ENCODE measurements around the gene NT5C1A. TPM values are rescaled to one million over a fixed set of nuclear protein-coding genes. Genes with fewer than 3 reads are reported as not detected.
A peak's percentile ranks its signal among the peaks of the same experiment; 100 is the strongest.

Gene NT5C1A
- total RNA-seq, 1 experiment from 2014 or later, result not detected

GRCh38 chr1:39699419-39699818 is 27.5 kb upstream of the NT5C1A start:
- H3K27ac Mint-ChIP-seq, result no peak overlapping the region

More at GRCh38 chr1:39699419-39699818, 27.5 kb upstream of the NT5C1A start:
- H3K27me3 ChIP-seq (ENCODE audit: insufficient read depth, low read length), result peaks cover 51% of the 10 kb centered on the region
- H3K14ac ChIP-seq (ENCODE audit: insufficient read depth, low read length), result no peak overlapping the region
- H3K23ac ChIP-seq (ENCODE audit: insufficient read length, low read depth, low read length), result no peak overlapping the region
- H3K18ac ChIP-seq (ENCODE audit: insufficient read length, low read depth, low read length), result no peak overlapping the region
- no peak overlapping the region for H3T11ph ChIP-seq (ENCODE audit: low read length)
- no peak overlapping the region for H3K27ac ChIP-seq (ENCODE audit: insufficient read length, low read depth, low read length)
- H2AK5ac ChIP-seq (ENCODE audit: insufficient read length, low read length), result no peak overlapping the region
- no peaks in the 10 kb centered on the region for H3K23me2 ChIP-seq (ENCODE audit: insufficient read length, low read depth, low read length, poor library complexity, severe bottlenecking)
- H3K79me2 ChIP-seq (ENCODE audit: insufficient read depth, low read length), result no peaks in the 10 kb centered on the region
- H3K9ac ChIP-seq (ENCODE audit: extremely low read depth, insufficient read length, low read length), result no peak overlapping the region
- H3K4ac ChIP-seq (ENCODE audit: low read depth, low read length), result no peak overlapping the region
- no peaks in the 10 kb centered on the region for H4K20me1 ChIP-seq (ENCODE audit: control insufficient read depth, insufficient read depth, insufficient read length)
- no peak overlapping the region for H3K4me2 ChIP-seq (ENCODE audit: insufficient read depth, insufficient read length, low read length)
- no peak overlapping the region for H2BK12ac ChIP-seq (ENCODE audit: insufficient read length, low read depth, low read length)
- no peak overlapping the region for H2BK15ac ChIP-seq (ENCODE audit: low read depth, low read length)
- no peaks in the 10 kb centered on the region for H3K36me3 Mint-ChIP-seq (ENCODE audit: insufficient read depth in 1 of 3, low read depth in 3 of 3)
- peaks cover 99% of the 10 kb centered on the region for H3K27me3 Mint-ChIP-seq (ENCODE audit: low read depth)
- no peak overlapping the region for H4K5ac ChIP-seq (ENCODE audit: insufficient read length, low read depth, low read length)
- H2BK5ac ChIP-seq (ENCODE audit: insufficient read length, low read length), result no peak overlapping the region
- H3K9me3 Mint-ChIP-seq, result no peaks in the 10 kb centered on the region
- H3K79me1 ChIP-seq (ENCODE audit: insufficient read depth, low read depth, low read length, poor library complexity, severe bottlenecking), result no peaks in the 10 kb centered on the region
- no peak for DNase-seq
- no peak overlapping the region for H2AFZ ChIP-seq (ENCODE audit: low read length)
- no peak overlapping the region for H3K56ac ChIP-seq (ENCODE audit: insufficient read length, low read depth, low read length)
- H3K4me1 ChIP-seq (ENCODE audit: insufficient read depth, low read length), result peaks cover 8% of the 10 kb centered on the region; the same call in 1 of the 2 replicates
- H3K4me3 Mint-ChIP-seq, result no peak overlapping the region
- peaks cover 24 to 29% of the 10 kb centered on the region in 2 experiments for H3K4me1 Mint-ChIP-seq
- TF ChIP-seq, protein P1, sequence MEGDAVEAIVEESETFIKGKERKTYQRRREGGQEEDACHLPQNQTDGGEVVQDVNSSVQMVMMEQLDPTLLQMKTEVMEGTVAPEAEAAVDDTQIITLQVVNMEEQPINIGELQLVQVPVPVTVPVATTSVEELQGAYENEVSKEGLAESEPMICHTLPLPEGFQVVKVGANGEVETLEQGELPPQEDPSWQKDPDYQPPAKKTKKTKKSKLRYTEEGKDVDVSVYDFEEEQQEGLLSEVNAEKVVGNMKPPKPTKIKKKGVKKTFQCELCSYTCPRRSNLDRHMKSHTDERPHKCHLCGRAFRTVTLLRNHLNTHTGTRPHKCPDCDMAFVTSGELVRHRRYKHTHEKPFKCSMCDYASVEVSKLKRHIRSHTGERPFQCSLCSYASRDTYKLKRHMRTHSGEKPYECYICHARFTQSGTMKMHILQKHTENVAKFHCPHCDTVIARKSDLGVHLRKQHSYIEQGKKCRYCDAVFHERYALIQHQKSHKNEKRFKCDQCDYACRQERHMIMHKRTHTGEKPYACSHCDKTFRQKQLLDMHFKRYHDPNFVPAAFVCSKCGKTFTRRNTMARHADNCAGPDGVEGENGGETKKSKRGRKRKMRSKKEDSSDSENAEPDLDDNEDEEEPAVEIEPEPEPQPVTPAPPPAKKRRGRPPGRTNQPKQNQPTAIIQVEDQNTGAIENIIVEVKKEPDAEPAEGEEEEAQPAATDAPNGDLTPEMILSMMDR (conservative IDR thresholded peaks at IDR 0.05), result peak; percentile 39; the same call in 1 of the 3 replicates
- WGBS (ENCODE audit: extremely low coverage, insufficient read length, low lambda C conversion rate), result no CpG with 5 or more reads among the region's 3 CpGs
- no peaks in the 10 kb centered on the region for H3K9me3 ChIP-seq (ENCODE audit: control insufficient read depth, low read depth, low read length)
- H4K8ac ChIP-seq (replicated peaks; ENCODE audit: insufficient read length, low read depth, low read length), result no peak overlapping the region
- H2BK20ac ChIP-seq (ENCODE audit: low read depth, low read length, poor library complexity, severe bottlenecking), result no peak overlapping the region
- no peak overlapping the region for H2BK120ac ChIP-seq (ENCODE audit: low read depth, low read length, poor library complexity, severe bottlenecking)
- no peak overlapping the region for H4K91ac ChIP-seq (ENCODE audit: insufficient read length, low read depth, low read length)
